ENCODE data around the gene SFXN5. TPM values are rescaled to one million over a fixed set of nuclear protein-coding genes. Genes with fewer than 3 reads are reported as not detected.

Gene SFXN5
- total RNA-seq, 1 donor from 2014 or later = 29.8 TPM

- no peaks in the 10 kb centered on the region for H3K9me3 Mint-ChIP-seq (ENCODE audit: unreplicated experiment)
- peaks cover 2% of the 10 kb centered on the region for H3K27me3 Mint-ChIP-seq (ENCODE audit: unreplicated experiment)
- H3K36me3 Mint-ChIP-seq (ENCODE audit: low read depth, unreplicated experiment) = peaks cover 11% of the 10 kb centered on the region
- peaks cover 13% of the 10 kb centered on the region for H3K4me1 Mint-ChIP-seq (ENCODE audit: unreplicated experiment)
- no peak overlapping the region for H3K27ac Mint-ChIP-seq (ENCODE audit: unreplicated experiment)
- TF ChIP-seq CTCF (IDR thresholded peaks at IDR 0.05; ENCODE audit: unreplicated experiment) = no peak
- DNase-seq (ENCODE audit: low spot score) = no peak
- H3K4me3 Mint-ChIP-seq (ENCODE audit: unreplicated experiment) = no peak overlapping the region
Measured at GRCh38 chr2:73009177-73009839, 62.2 kb downstream of the SFXN5 start.

- H3K4me1 Mint-ChIP-seq (ENCODE audit: unreplicated experiment) = peaks cover 13% of the 10 kb centered on the region
- DNase-seq (ENCODE audit: low spot score) = no peak
- peaks cover 2% of the 10 kb centered on the region for H3K27me3 Mint-ChIP-seq (ENCODE audit: unreplicated experiment)
- H3K9me3 Mint-ChIP-seq (ENCODE audit: unreplicated experiment) = no peaks in the 10 kb centered on the region
- H3K36me3 Mint-ChIP-seq (ENCODE audit: low read depth, unreplicated experiment) = peaks cover 14% of the 10 kb centered on the region
- H3K27ac Mint-ChIP-seq (ENCODE audit: unreplicated experiment) = no peak overlapping the region
- no peak for TF ChIP-seq CTCF (IDR thresholded peaks at IDR 0.05; ENCODE audit: unreplicated experiment)
- no peak overlapping the region for H3K4me3 Mint-ChIP-seq (ENCODE audit: unreplicated experiment)
Measured at GRCh38 chr2:73008766-73009135, 62.8 kb downstream of the SFXN5 start.

- no peak for DNase-seq (ENCODE audit: low spot score)
- no peaks in the 10 kb centered on the region for H3K9me3 Mint-ChIP-seq (ENCODE audit: unreplicated experiment)
- H3K36me3 Mint-ChIP-seq (ENCODE audit: low read depth, unreplicated experiment) = peaks cover 14% of the 10 kb centered on the region
- peaks cover 2% of the 10 kb centered on the region for H3K27me3 Mint-ChIP-seq (ENCODE audit: unreplicated experiment)
- peaks cover 13% of the 10 kb centered on the region for H3K4me1 Mint-ChIP-seq (ENCODE audit: unreplicated experiment)
- no peak overlapping the region for H3K4me3 Mint-ChIP-seq (ENCODE audit: unreplicated experiment)
- TF ChIP-seq CTCF (IDR thresholded peaks at IDR 0.05; ENCODE audit: unreplicated experiment) = no peak
- peak overlapping the region; percentile 2 for H3K27ac Mint-ChIP-seq (ENCODE audit: unreplicated experiment)
Measured at GRCh38 chr2:73007991-73008765, 63.3 kb downstream of the SFXN5 start.

GRCh38 chr2:73006969-73007710 lies 64.4 kb downstream of the SFXN5 start:
- Mint-ChIP-seq H3K4me3 (ENCODE audit: unreplicated experiment) (no peak overlapping the region), H3K36me3 (ENCODE audit: low read depth, unreplicated experiment) (peaks cover 14% of the 10 kb centered on the region)

More at GRCh38 chr2:73006969-73007710, 64.4 kb downstream of the SFXN5 start:
- TF ChIP-seq CTCF (IDR thresholded peaks at IDR 0.05; ENCODE audit: unreplicated experiment) = no peak
- Mint-ChIP-seq H3K27ac (ENCODE audit: unreplicated experiment) (peak overlapping the region; percentile 43), H3K4me1 (ENCODE audit: unreplicated experiment) (peaks cover 13% of the 10 kb centered on the region), H3K27me3 (ENCODE audit: unreplicated experiment) (peaks cover 1% of the 10 kb centered on the region), H3K9me3 (ENCODE audit: unreplicated experiment) (no peaks in the 10 kb centered on the region)
- DNase-seq (ENCODE audit: low spot score) = no peak
